Skeletal muscle cell (primary cell): ENCODE results near the gene RAB4B.
"Not testable (repeated sequence)": the region's sequence is repeated elsewhere in the genome, so short reads cannot be mapped to it uniquely, and the experiment has no call there.

Source experiments
- DNase-seq: peaks from one replicate; pipeline ENCODE4 v3.0.0-alpha.2; 2010; ENCODE audit warnings: low read depth
- H3K4me3 ChIP-seq: 2 replicates; pipeline ENCODE4 v1.5.1; 2011; ENCODE audit warnings: low read depth, mild to moderate bottlenecking, control low read depth, low read length, moderate library complexity

The RAB4B gene

DNA sequence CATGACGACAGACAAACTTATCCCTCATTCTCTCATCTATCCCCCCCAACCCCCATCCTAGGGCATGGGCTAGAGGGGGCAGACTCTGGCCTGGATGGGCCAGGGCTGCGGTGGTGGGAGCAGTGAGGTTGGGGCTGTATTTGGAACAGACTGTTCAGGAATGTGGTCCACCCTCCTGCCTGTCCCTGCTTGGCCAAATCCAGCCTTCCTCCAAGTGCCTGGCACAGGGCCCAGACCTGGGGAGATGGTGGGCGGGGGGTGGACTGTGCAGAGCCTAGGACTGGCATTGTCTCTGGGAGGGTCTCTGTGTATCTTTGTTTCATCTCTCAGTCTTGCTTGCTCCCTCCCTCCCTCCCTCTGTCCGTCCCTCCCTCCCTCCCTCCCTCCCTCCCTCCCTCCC is 35.1 kb downstream of the RAB4B start:
- no peak for DNase-seq
- no peak overlapping the region for H3K4me3 ChIP-seq

DNA sequence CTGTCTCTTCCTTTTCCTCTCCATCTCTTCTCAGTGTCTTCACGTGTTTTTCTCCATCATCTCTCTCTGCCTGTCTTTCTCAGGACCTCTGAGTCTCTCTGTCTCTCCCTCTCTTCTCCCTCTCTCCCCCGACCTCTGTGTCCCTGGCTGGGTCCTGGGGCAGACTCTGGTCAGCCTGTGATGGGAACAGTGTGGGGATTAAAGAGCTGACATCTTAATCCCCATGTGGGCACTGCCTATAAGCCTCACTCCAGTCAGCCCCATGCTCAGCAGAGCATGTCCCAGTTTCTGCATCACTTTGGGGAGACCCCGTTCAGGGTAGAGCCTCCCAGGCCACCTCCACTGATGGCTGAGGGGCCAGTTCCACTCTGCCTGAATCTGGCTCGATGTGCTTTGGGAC is 37.2 kb downstream of the RAB4B start:
- H3K4me3 ChIP-seq, result no peak overlapping the region
- no peak for DNase-seq

DNA sequence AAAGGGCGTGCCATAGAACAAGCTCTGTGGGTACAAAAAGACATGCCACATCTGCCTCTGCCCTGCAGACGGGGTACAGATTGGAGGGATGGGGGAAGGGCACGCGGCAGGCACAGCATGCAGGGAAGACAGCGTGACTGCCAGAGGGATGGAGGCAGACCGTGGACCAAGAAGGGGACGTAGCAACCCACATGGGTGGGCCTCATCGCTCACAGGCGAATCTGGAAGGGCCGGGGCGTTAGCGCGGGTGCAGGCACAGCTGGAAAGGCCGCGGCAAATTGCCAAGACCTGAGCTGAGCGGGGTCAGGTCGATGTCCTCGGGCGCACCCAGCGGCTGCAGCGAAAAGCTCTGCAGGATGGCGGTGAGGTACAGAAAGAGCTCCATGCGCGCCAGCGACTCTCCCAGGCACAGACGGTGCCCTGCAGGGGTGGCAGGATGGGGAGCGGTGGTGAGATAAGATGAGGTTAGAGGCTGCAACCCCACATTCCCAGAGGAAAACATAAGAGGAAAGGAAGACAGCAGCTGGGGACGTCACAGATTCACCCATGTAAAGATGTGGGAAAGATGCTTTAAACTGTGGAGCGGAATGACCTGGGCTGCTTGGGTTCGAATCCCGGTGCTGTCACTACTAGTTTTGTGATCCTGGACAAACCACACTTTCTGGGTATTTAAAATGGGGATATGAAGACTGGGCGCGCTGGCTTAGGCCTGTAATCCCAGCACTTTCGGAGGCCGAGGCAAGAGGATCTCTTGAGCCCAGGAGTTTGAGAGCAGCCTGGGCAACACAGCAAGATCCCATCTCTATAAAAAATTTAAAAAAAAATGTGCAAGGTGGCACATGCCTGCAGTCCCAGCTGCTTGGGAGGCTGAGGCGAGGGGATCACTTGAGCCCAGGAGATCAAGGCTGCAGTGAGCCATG is 40.7 kb downstream of the RAB4B start:
- peak overlapping the region; percentile 20 for H3K4me3 ChIP-seq
- not testable (repeated sequence) for DNase-seq

DNA sequence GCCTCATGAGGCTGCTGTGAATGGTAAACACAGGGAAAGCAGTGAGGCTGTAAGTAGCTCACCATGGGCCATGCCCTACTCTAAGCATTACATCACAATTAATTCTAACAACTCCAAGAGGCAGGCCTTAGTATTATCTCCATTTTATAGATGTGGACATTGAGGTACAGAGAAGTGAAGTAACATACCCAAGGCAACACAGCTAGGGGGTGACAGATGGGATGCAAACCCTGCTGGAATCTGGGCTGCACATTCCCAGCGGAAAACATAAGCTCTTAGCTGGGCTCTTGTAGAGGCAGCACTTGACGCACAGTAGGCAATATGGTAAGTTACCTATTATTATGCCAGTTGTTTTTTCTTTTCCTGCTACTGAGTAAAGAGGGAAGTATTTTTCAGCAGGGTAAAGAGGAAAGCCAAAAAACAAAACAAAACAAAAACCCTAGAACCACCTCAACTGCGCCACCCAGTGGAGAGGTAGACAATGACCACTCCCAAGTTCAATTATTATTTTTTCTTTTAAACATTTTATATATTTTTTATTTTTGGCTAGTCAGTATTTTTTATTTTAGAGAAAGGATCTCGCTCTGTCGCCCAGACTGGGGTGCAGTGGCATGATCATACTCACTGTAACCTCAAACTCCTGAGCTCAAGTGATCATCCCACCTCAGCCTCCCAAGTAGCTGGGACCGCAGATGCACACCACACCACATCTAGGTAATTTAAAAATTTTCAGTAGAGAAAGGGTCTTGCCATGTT is 41.6 kb downstream of the RAB4B start:
- H3K4me3 ChIP-seq, DNase-seq: not testable (repeated sequence)

DNA sequence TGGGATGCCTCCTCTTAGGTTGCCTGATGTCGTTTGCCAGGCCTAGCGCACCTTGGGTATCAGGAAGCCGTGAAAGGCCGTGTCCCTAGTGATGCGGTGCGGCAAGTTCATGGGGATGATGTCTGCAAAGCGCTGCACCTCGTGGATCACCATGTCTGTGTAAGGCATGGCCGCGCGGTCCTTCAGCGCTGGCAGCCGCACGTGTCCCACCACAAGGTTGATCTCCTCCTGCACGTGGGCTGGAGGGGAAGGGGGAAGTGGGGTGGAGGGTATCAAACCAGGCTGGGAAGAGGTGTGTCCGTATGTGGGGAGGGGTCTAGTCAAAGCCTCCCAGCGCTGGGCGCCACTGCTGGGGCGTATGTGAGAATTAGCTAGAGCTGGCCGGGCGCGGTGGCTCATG is 44.1 kb downstream of the RAB4B start:
- no peak overlapping the region for H3K4me3 ChIP-seq
- DNase-seq, result no peak

DNA sequence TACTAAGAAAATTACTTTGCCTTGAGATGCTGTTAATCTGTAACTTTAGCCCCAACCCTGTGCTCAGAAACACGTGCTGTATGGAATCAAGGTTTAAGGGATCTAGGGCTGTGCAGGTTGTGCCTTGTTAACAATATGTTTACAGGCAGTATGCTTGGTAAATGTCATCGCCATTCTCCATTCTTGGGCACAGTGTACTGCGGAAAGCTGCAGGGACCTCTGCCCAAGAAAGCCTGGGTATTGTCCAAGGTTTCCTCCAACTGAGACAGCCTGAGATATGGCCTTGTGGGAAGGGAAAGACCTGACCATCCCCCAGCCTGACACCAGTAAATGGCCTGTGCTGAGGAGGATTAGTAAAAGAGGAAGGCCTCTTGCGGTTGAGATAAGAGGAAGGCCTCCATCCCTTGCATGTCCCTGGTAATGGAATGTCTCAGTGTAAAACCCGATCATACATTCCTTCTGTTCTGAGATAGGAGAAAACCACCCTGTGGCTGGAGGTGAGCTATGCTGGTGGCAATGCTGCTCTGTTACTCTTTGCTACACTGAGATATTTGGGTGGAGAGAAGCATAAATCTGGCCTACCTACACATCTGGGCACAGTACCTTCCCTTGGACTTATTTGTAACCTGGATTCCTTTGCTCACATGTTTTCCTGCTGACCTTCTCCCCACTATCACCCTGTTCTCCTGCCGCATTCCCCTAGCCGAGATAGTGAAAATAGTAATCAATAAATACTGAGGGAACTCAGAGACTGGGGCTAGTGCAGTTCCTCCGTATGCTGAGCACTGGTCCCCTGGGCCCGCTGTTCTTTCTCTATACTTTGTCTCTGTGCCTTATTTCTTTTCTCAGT is 44.9 kb downstream of the RAB4B start:
- DNase-seq, result not testable (repeated sequence)

DNA sequence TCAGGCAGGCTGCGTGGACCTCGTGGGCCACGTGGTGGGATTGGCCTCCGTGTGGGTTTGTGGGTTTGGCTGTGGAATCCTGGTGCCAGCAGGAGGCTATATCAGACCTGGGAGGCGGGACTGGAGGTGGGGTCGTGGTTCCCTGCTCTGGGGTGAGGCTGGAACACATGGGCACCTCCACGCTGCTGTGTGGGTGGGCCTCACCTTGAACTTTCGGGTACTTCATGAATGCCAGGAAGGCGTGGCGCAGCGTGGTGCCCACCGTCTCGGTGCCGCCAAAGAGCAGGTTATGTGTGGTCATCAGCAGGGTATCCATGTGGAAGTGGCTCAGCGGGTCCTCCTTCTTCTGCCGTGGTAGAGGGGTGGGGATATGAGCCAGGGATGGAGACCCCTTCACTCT is 46.9 kb downstream of the RAB4B start:
- H3K4me3 ChIP-seq, DNase-seq: not testable (repeated sequence)

More for the DNA sequence above, 44.9 kb downstream of the RAB4B start:
- H3K4me3 ChIP-seq, result not testable (repeated sequence)

DNA sequence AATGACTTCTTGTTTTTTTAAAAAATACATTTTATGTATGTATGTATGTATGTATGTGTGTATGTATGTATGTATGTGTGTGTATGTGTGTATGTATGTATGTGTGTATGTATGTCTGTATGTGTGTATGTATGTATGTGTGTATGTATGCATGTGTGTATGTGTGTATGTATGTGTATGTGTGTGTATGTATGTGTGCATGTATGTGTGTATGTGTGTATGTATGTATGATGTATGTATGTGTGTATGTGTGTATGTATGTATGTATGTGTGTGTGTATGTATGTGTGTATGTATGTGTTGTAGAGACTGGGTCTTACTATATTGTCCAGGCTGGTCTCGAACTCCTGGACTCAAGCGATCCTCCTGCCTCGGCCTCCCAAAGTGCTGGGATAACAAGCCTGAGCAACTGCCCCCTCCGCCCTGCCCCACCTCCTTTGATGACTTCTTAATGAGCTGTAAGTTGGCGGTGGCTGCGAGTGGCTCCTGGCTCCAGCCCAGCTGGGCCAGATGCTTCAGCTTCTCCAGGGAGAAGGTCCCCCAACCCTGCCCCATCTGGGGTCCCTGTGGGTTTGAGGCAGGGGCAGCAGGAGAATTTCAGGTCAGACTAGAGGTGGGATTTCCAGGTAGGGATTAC is 47.5 kb downstream of the RAB4B start:
- DNase-seq, result not testable (repeated sequence)

DNA sequence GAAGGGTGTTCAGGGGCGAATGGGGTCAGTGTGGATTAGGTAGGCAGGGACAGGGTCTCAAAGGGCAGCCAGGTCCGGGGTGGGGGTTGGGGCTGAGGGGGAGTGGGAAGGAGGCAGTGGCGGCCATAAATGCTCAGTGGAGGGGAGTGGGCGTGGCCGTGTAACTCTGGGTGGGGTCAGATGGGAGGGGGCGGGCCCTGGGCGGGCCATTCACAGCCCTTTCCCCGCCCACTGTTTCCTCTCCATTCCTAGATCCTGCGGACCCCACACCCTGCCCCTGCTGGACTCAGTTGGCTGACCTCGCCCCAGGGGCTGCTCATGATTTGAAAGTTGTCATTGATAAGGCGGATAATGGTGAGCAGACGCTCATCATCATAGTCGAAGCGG is 48.3 kb downstream of the RAB4B start:
- H3K4me3 ChIP-seq, DNase-seq: not testable (repeated sequence)

More for the DNA sequence above, 47.5 kb downstream of the RAB4B start:
- not testable (repeated sequence) for H3K4me3 ChIP-seq

DNA sequence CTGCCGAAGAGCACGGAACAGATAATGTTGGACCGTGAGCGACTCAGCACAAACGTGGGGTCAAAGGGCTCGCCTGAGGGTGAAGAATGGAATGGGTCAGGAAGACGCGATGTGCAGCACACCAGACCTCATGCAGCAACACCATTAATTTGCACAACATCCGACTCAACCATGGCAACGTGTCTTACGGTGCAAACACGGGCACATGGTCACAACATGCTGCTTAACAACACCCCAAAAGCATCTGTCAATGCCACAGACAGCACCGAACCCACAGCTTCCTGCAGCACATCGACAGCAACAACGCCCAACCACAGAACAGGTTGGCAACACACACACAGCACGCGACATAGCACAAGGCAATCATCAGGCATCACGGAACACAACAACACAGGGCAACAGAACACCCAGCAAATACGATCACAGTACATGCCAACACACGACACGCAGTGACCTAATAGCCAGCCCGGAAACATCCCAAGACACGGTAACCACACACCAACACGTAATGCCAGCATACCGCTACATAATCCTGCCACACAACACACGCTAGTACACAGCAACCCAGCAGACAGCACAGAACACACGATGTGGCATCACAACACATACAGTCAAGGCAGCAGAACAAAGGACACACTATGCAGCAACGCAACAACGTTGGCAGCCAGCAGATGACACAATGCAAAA is 48.8 kb downstream of the RAB4B start:
- not testable (repeated sequence) for H3K4me3 ChIP-seq, DNase-seq

DNA sequence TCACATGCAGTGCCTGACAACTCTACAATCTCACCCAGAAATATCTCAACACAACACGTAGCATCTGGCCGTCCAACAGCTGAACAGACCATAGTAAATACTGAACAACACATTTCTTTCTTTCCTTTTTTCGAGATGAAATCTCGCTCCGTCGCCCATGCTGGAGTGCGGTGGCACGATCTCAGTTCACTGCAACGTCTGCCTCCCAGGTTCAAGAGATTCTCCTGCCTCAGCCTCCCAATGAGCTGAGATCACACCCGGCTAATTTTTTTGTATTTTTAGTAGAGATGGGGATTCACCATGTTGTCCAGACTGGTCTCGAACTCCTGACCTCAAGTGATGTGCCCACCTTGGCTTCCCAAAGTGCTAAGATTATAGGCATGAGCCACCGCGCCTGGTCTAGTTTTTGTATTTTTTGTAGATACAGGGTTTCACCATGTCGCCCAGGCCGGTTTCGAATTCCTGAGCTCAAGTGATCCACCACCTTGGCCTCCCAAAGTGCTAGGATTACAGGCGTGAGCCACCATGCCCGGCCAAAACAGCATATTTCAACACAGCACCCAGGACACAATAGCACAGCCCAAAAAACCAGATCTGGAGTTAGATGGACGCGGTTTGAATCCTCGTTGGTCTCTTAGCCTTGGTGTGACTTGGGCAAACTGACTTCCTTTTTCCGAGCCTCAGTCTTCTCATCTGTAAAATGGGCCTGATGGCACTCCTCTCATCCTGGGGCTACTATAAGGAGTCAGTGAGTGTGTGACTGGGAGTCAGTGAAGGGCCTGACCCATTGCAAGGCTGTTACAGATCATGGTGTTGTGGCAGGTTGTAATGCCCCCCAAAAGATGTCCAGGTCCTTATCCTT is 49.6 kb downstream of the RAB4B start:
- H3K4me3 ChIP-seq, result no peak overlapping the region
- DNase-seq, result no peak

DNA sequence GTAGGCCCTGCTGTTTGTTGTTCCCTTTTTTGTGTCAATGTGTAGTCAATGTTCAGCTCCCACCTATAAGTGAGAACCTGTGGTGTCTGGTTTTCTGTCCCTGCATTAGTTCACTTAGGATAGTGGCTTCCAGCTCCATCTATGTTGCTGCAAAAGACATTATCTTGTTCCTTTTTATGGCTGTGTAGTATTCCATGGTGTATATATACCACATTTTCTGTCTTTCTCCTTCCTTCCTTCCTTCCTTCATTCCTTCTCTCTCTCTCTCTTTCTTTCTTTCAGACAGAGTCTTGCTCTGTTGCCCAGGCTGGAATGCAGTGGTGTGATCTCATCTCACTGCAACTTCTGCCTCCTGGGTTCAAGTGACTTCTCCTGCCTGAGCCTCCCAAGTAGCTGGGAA is 51.2 kb downstream of the RAB4B start:
- DNase-seq, result no peak
- no peak overlapping the region for H3K4me3 ChIP-seq

DNA sequence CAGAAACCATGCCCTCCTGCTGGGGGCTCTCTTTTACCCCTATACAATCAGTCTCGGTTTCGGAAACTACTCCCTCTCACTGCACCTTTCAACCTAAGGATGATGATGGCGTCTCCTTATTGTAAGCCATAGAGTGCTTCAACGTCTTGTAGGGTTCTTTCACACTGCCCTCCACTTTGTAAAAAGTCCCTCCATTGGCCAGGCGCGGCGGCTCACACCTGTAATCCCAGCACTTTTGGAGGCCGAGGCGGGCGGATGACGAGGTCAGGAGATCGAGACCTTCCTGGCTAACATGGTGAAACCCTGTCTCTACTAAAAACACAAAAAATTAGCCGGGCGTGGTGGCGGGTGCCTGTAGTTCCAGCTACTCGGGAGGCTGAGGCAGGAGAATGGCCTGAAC is 52.7 kb downstream of the RAB4B start:
- DNase-seq, H3K4me3 ChIP-seq: not testable (repeated sequence)

DNA sequence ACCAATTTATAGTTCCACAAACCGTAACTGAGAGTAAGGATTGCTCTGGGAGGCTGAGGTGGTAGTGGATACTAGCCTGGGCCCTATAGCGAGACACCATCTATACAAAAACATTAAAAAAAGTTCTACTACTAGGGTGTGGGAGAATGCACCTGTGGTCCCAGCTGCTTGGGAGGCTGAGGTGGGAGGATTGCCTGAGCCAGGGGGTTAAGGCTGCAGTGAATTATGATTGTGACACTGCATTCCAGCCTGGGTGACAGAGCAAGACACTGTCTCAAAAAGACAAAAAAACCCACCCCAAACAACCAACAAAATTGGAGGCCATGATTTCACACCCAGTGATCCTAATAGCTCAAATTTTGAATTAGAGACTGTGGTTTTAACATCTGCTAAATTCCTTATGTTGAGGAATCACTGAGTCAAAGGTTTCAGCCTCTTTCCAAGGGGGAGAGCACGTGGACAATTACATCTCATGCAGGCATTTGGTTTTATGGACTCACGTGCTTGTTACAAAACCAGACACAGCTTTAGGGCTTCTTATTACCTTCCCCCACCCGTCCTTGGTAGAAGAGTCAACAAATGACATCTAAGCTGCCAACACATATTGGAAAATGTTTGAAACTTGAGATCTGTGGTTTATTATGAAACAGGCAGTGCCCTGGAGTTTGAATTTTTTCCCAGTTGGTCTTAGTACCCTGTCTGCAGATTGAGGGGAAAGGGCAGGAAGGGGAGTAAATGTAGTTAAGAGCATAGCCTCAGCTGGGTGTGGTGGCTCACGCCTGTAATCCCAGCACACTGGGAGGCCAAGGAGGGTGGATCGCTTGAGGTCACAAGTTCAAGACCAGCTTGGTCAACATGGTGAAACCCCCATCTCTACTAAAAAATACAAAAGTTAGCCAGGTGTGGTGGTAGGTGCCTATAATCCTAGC is 53.7 kb downstream of the RAB4B start:
- DNase-seq, result peak; percentile 93
- no peak overlapping the region for H3K4me3 ChIP-seq

DNA sequence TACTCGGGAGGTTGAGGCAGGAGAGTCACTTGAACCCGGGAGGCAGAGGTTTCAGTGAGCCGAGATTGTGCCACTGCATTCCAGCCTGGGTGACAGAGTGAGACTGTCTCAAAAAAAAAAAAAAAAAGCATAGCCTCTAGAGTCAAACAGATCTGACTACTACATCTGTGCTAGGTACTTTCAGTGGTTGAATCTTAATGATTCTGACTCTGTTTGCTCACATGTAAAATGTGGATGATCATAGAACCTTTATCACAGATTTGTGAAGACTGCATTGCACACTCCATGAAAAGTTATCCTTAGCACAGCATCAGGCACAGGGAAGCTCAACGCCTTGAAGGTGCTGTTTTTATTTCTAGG is 54.4 kb downstream of the RAB4B start:
- DNase-seq, result not testable (repeated sequence)

DNA sequence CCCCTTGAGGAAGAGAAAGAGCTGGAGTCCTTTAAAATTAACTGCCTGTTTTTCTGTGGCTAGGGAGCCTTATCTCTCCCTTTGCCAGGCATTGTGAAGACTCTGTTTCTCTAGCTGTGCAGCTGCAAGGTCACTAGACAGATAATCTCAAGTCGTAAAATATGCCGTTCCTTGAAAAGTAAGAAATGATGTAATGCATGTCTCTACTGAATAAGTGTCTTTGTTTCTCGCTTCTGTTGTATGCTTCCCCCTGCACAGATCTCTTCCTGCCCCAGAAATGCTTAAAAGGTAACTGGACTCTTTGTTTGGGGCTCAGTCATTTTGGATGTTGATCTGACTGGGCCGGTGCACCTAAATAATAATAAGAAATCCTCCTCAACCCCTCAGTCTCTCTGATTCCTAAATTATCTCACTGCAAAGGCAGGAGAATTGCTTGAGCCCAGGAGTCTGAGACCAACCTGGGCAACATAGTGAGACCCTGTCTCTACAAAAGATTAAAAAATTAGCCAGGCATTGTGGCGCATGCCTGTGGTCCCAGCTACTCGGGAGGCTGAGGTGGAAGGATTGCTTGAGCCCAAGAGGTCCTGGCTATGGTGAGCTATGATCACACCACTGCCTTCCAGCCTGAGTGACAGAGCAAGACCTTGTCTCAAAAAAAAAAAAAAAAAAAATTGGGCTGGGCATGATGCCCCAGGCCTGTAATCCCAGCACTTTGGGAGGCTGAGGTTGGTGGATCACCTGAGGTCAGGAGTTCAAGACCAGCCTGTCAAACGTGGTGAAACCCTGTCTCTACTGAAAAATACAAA is 55.9 kb downstream of the RAB4B start:
- not testable (repeated sequence) for H3K4me3 ChIP-seq, DNase-seq

More for the DNA sequence above, 54.4 kb downstream of the RAB4B start:
- H3K4me3 ChIP-seq, result not testable (repeated sequence)
